Measurements from ENCODE around the gene C17orf107. TPM values are rescaled to one million over a fixed set of nuclear protein-coding genes. Genes with fewer than 3 reads are reported as not detected.

C17orf107 gene
- total RNA-seq, 1 donor from 2014 or later = 11.3 TPM

- no peak for DNase-seq (ENCODE audit: low spot score)
Observed at GRCh38 chr17:4872786-4873185, 26.6 kb upstream of the C17orf107 start.

DNA sequence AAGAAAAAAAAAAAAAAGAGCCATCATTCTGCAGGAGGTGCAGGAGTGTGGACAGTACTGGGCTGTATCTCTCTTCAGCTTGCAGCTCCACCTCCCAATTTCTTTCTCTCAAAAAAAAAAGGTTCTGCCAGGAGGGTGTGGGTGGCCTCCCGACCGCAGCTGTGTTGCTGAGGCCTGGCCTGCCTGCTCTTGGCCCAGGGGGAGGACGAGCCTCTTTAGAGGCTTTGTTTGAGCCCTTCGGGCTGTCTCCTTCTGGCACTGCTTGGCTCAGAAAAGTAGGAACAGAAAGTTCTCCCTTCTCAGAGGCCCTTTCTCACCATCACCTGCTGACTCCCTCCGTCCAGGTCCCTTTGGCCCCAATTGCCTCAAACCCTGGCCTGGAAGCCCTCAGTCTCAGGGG is 22.2 kb upstream of the C17orf107 start:
- DNase-seq (ENCODE audit: low spot score) = no peak

DNA sequence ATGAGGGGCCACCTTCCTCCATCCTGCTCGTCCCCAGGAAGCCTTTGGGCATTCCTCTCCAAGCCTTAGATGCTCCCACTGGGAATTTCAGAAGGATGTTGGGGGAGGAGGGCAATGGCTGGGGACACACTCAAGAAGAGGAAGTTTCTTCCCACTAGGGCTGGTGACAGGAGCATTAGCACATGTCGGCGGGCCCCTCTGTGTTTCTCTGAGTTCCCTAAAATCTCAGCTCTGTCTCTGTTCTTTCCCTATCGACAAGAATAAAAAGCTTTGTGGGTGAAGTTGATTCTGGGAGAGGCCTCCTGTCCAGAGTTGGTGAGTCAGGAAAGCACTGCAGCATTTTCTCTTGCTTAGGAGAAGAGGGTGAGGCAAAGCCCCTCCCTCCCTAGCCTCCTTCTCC is 19.7 kb upstream of the C17orf107 start:
- DNase-seq (ENCODE audit: low spot score) = no peak

GRCh38 chr17:4880857-4881256 is 18.5 kb upstream of the C17orf107 start:
- DNase-seq (ENCODE audit: low spot score) = no peak

DNA sequence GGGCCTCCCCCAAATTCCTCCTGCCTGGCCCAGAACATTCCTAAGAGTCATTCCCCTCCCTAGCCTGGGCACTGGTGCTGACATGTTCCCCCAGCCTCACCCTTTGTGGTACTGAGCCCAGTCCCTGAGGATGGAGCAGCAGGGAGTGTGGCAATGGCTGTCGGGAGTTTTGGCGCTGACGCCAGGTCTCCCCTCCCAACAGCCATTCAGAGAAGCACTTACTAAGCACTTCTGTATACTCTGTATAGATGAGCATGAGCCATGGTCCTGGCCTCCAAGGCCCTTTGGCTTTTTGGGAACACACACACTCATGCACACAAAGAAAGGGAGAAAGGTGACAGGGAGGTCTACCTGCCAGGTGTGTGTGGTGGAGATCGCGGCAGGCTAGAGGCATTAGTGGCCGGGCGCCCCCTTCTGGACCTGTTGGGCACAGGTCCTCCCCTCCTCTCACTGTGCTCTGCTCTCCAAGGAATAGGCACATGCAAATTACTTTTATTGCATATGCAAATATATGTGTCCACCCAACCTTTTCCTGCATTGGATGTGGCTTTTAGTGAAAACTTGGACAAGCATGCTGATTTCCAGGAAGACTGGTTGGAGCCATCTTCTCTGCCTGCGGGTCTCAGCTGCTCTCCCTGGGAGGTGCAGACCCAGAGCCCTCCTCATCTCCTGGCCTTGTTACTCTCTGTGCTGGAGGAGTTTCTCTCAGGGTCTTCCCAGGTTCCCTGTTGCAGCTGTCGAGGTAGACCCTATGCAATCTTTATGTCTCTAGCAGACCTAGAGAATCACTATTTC is 17.4 kb upstream of the C17orf107 start:
- DNase-seq (ENCODE audit: low spot score) = no peak

DNA sequence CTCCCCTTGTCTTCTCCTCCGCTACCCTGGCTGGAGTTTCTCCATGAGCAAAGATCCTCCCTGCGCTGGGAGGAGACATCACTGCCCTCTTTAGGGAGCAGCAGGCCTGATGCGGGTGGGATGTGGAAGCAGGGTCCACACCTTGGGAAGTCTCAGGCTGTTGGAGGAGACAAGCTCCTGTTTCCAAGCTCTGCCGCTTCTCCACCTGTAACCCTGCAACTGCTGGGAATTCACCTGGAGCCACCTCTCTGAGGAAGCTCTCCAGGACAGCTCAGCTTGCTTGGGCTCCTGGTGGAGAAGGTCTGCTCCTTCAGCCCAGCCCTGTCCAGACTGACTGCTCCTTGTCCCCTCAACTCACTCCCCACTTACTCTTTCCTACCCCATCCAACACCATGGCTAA is 14.8 kb upstream of the C17orf107 start:
- DNase-seq (ENCODE audit: low spot score) = no peak

GRCh38 chr17:4886830-4887229 is 12.5 kb upstream of the C17orf107 start:
- no peak for DNase-seq (ENCODE audit: low spot score)

- no peak for DNase-seq (ENCODE audit: low spot score)
Observed at GRCh38 chr17:4887581-4887980, 11.8 kb upstream of the C17orf107 start.

- no peak for DNase-seq (ENCODE audit: low spot score)
Observed at GRCh38 chr17:4891411-4892410, 7.6 kb upstream of the C17orf107 start.

GRCh38 chr17:4892499-4893221 is 6.7 kb upstream of the C17orf107 start:
- no peak for DNase-seq (ENCODE audit: low spot score)

DNA sequence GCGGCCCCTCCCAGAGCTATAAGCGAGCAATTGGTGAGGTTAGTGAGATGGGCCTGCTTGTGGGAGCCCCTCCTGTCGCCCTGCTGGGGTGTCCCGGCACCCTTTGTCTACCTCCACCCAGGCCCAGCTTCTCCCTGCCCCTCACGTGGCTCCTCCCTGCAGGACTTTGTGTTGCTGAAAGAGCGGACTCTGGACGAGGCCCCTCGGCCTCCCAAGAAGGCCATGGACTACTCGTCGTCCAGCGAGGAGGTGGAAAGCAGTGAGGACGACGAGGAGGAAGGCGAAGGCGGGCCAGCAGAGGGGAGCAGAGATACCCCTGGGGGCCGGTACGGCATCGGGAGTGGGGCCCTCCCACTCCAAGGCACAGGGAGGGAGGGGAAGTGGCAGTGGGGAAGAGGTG is 6.1 kb upstream of the C17orf107 start:
- no peak for DNase-seq (ENCODE audit: low spot score)

DNA sequence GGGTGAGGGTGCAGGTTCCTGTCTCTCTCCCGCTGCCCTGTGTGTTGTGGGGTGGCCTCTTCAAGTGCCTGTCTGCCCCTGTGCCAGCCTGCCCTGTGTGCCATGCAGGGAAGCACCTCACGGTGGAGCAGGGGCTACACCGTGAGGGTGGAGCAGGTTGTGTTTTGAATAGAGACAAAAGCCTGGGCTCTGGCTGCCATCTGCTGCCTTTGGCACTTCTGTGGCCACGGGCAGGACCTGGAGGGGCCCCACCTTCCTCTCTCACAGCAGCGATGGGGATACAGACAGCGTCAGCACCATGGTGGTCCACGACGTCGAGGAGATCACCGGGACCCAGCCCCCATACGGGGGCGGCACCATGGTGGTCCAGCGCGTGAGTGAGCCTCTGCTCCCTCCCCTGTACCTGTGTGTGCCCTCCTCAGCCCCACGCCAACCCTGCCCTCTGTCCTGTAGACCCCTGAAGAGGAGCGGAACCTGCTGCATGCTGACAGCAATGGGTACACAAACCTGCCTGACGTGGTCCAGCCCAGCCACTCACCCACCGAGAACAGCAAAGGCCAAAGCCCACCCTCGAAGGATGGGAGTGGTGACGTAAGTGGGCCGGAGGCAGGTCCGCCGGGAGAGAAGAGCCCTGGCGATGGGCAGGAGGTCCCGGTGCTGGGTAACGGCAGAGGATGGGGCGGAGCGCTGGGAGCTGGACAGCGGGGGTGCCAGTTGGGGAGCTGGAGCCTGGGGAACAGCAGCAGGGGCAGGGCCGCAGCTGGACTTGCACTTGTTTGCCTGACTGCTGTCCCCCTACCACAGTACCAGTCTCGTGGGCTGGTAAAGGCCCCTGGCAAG is 5.4 kb upstream of the C17orf107 start:
- DNase-seq (ENCODE audit: low spot score) = no peak

DNA sequence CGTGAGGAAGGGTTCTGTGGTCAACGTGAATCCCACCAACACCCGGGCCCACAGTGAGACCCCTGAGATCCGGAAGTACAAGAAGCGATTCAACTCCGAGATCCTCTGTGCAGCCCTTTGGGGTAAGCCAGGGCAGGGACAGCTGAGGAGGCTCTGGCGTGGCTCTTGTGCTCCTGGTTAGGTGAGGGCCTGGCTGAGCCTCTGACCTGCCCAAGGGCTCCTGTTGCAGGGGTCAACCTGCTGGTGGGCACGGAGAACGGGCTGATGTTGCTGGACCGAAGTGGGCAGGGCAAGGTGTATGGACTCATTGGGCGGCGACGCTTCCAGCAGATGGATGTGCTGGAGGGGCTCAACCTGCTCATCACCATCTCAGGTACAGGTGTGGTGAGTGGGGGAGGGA is 4.2 kb upstream of the C17orf107 start:
- no peak for DNase-seq (ENCODE audit: low spot score)

DNA sequence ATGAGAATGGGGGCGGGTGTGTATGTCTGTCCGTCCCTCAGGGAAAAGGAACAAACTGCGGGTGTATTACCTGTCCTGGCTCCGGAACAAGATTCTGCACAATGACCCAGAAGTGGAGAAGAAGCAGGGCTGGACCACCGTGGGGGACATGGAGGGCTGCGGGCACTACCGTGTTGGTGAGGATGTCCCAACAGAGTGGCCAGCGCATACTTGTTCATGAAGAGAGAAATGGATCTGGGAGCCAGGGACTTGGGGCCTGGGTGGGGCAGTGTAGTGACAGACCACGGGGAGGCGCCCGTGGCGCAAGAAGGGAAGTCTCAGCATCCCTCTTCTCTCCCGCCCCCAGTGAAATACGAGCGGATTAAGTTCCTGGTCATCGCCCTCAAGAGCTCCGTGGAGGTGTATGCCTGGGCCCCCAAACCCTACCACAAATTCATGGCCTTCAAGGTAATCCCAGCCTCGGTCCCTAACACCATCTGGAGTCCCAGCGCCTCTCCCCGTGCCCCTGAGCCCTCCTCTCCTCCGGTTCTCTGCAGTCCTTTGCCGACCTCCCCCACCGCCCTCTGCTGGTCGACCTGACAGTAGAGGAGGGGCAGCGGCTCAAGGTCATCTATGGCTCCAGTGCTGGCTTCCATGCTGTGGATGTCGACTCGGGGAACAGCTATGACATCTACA is 3.5 kb upstream of the C17orf107 start:
- no peak for DNase-seq (ENCODE audit: low spot score)

DNA sequence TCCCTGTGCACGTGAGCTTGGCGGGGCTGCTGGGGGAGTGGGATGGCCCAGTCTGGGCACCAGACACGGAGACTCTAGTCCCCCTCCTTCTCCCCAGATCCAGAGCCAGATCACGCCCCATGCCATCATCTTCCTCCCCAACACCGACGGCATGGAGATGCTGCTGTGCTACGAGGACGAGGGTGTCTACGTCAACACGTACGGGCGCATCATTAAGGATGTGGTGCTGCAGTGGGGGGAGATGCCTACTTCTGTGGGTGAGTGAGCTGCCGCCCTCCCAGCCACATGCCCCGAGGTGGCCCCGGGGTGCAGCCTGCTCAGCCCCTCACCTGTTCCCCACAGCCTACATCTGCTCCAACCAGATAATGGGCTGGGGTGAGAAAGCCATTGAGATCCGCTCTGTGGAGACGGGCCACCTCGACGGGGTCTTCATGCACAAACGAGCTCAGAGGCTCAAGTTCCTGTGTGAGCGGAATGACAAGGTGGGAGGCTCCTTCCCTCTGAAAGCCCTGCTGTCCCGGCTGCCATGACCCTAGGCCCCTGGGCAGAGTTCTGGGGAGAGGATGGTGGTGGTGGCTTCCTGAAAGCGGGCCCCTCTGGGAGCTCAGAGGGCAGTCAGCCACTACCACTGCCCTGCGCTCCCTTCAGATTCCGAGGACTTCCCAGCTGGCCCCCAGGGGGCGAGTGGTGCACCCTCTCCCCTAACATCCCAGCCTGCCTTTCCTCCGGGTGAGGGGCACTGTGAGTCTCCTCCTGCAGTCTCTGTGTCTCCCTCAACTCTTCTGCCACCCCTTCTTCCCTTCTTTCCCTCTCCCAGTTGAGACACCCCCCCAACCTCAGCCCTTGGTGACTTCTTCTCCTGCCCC is 2.8 kb upstream of the C17orf107 start:
- no peak for DNase-seq (ENCODE audit: low spot score)

DNA sequence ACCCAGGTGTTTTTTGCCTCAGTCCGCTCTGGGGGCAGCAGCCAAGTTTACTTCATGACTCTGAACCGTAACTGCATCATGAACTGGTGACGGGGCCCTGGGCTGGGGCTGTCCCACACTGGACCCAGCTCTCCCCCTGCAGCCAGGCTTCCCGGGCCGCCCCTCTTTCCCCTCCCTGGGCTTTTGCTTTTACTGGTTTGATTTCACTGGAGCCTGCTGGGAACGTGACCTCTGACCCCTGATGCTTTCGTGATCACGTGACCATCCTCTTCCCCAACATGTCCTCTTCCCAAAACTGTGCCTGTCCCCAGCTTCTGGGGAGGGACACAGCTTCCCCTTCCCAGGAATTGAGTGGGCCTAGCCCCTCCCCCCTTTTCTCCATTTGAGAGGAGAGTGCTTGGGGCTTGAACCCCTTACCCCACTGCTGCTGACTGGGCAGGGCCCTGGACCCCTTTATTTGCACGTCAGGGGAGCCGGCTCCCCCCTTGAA is 2.1 kb upstream of the C17orf107 start:
- DNase-seq (ENCODE audit: low spot score) = no peak

DNA sequence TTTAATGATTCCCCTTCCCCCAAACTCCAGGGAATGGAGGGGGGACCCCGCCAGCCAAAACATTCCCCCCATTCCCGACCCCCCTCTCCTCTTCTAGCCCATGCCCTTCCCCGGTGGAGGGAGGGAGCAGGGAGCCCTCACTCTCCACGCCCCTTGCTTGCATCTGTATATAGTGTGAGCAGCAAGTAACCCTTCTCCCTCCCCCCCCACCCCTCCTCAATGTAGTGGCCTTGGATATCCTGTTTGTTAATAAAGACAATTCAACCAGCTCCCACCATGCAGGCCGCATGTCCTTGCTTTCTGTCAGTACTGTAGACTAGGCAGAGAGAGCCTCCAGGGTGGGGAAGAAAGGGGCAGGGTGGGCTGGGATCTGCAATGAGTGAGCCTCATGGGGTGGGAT is 1.6 kb upstream of the C17orf107 start:
- DNase-seq (ENCODE audit: low spot score) = no peak

DNA sequence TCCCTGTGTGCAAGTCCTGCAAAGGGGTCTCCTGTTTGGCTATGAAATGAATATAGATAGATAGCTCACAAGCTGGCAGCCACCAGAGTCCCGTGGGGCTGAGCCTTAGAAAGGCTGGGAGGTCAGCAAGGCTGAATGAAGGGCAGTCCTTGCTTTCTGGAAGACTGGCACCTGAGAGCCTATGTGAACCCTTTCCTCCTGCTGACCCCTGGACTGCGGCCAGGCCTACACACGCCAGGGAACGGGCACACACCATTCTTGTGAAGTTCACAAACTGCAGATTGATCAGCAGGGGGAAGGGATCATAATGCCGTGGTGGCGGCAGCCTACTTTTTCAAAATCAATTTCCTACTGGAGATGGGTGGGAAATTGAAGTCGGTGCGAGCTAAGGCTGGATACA is 985 bp upstream of the C17orf107 start:
- no peak for DNase-seq (ENCODE audit: low spot score)

GRCh38 chr17:4898927-4899326 is 409 bp upstream of the C17orf107 start:
- no peak for DNase-seq (ENCODE audit: low spot score)
